IMR-90 (cell line): ENCODE measurements around the gene SHISA3. TPM values are rescaled to one million over a fixed set of nuclear protein-coding genes. Genes with fewer than 3 reads are reported as not detected.

ENCODE experiments used
- ATAC-seq: fragments of 200-7000 bp; cut with Tn5 transposase; 2 replicates; pipeline ENCODE4 v1.9.1; 2020; ENCODE audit warnings: low read depth, mild to moderate bottlenecking, moderate library complexity
- BruUV-seq: library from RNA; stranded (reverse); fragments of 400-500 nt; replicated peaks from 2 replicates; lab custom pipeline; 2021; lab: Mats Ljungman, UMichigan
- CTCF ChIA-PET: fragments of 300-600 bp; formaldehyde crosslinking; extraction: SDS; loops from one replicate; lab custom pipeline; 2021; ENCODE audit warnings: antibody characterized with exemption; lab: Yijun Ruan, JAX
- POLR2A ChIA-PET: fragments of 300-600 bp; sonication (Branson Sonifier 250); formaldehyde crosslinking; loops from one replicate; lab custom pipeline; 2022; ENCODE audit warnings: antibody characterized with exemption; ENCODE audit not compliant: unreplicated experiment; lab: Charles Lee
- DNase-seq: peaks from one replicate; pipeline ENCODE4 v3.0.0; 2013
- H2AFZ ChIP-seq: replicated peaks from 2 replicates; pipeline ENCODE3; 2013; ENCODE audit warnings: low read length, mild to moderate bottlenecking; ENCODE audit not compliant: poor library complexity
- H2AK5ac ChIP-seq: 2 replicates; pipeline ENCODE4 v1.6.1; 2013; ENCODE audit warnings: low read depth, low read length, inconsistent platforms
- H2AK9ac ChIP-seq: replicated peaks from 2 replicates; pipeline ENCODE3; 2013; ENCODE audit warnings: mild to moderate bottlenecking, low read depth, low read length, moderate library complexity; ENCODE audit not compliant: poor library complexity
- H2BK120ac ChIP-seq: 2 replicates; pipeline ENCODE4 v1.6.1; 2013; ENCODE audit warnings: low read depth, low read length, inconsistent platforms
- H2BK15ac ChIP-seq: 3 replicates; pipeline ENCODE4 v1.6.1; 2013; ENCODE audit warnings: low read depth, low read length, inconsistent platforms
- H2BK20ac ChIP-seq: 2 replicates; pipeline ENCODE4 v1.6.1; 2013; ENCODE audit warnings: low read depth, mild to moderate bottlenecking, inconsistent platforms, low read length, moderate library complexity
- H2BK5ac ChIP-seq: 2 replicates; pipeline ENCODE4 v1.6.1; 2013; ENCODE audit warnings: mild to moderate bottlenecking, low read depth, low read length, inconsistent platforms; ENCODE audit not compliant: poor library complexity, severe bottlenecking
- H3K14ac ChIP-seq: replicated peaks from 2 replicates; pipeline ENCODE4 v1.6.1; 2013; ENCODE audit warnings: low read depth, low read length, inconsistent platforms
- H3K18ac ChIP-seq: 2 replicates; pipeline ENCODE4 v1.6.1; 2013; ENCODE audit warnings: low read depth, low read length, control low read depth
- H3K23ac ChIP-seq: 2 replicates; pipeline ENCODE4 v1.6.1; 2013; ENCODE audit warnings: low read depth, low read length, inconsistent platforms
- H3K27ac ChIP-seq: 2 replicates; pipeline ENCODE4 v1.5.1; 2013; ENCODE audit warnings: mild to moderate bottlenecking, control low read depth, low read length; ENCODE audit not compliant: insufficient read depth
- H3K27me3 ChIP-seq: 2 replicates; pipeline ENCODE4 v1.6.1; 2013; ENCODE audit warnings: low read length; ENCODE audit not compliant: control insufficient read depth, insufficient read depth
- H3K36me3 ChIP-seq: 2 replicates; pipeline ENCODE4 v1.6.1; 2013; ENCODE audit warnings: low read length, mixed read lengths; ENCODE audit not compliant: control insufficient read depth, insufficient read depth
- H3K4ac ChIP-seq: 2 replicates; pipeline ENCODE4 v1.6.1; 2013; ENCODE audit warnings: low read depth, low read length, inconsistent platforms
- H3K4me1 ChIP-seq: 2 replicates; pipeline ENCODE4 v1.6.1; 2013; ENCODE audit warnings: low read length, mixed read lengths; ENCODE audit not compliant: control insufficient read depth, insufficient read depth
- H3K4me2 ChIP-seq: 2 replicates; pipeline ENCODE4 v1.6.1; 2013; ENCODE audit warnings: low read depth, mild to moderate bottlenecking, control low read depth, low read length, moderate library complexity
- H3K4me3 ChIP-seq: 2 replicates; pipeline ENCODE4 v1.5.1; 2013; ENCODE audit warnings: low read depth, mild to moderate bottlenecking, control low read depth, low read length, moderate library complexity; ENCODE audit not compliant: insufficient read depth
- H3K56ac ChIP-seq: 2 replicates; pipeline ENCODE4 v1.6.1; 2013; ENCODE audit warnings: low read length, inconsistent platforms; ENCODE audit not compliant: insufficient read depth; ENCODE audit errors: extremely low read depth
- H3K79me1 ChIP-seq, 2 experiments: 2 replicates each; pipeline ENCODE4 v1.6.1; 2013; ENCODE audit warnings: low read length in 2 of 2, inconsistent platforms in 1 of 2, low read depth in 1 of 2
- H3K9ac ChIP-seq: 2 replicates; pipeline ENCODE4 v1.6.1; 2013; ENCODE audit warnings: low read depth, low read length, control low read depth
- H3K9me1 ChIP-seq: 2 replicates; pipeline ENCODE4 v1.6.1; 2013; ENCODE audit warnings: low read length, inconsistent platforms; ENCODE audit not compliant: insufficient read depth
- H3K9me3 ChIP-seq: 2 replicates; pipeline ENCODE4 v1.6.1; 2013; ENCODE audit warnings: low read length; ENCODE audit not compliant: control insufficient read depth, insufficient read depth
- H4K20me1 ChIP-seq: 2 replicates; pipeline ENCODE4 v1.6.1; 2013; ENCODE audit warnings: low read length, inconsistent platforms; ENCODE audit not compliant: insufficient read depth
- H4K5ac ChIP-seq: 2 replicates; pipeline ENCODE4 v1.6.1; 2013; ENCODE audit warnings: mild to moderate bottlenecking, low read depth, low read length, control low read depth
- H4K8ac ChIP-seq, 2 experiments: 2 replicates each; pipeline ENCODE4 v1.6.1; 2013; ENCODE audit warnings: low read depth in 2 of 2, low read length in 2 of 2, control low read depth in 1 of 2, inconsistent platforms in 1 of 2
- H4K91ac ChIP-seq: 2 replicates; pipeline ENCODE4 v1.6.1; 2013; ENCODE audit warnings: low read depth, low read length, inconsistent platforms; ENCODE audit not compliant: insufficient read depth
- BHLHE40 ChIP-seq: fragments of 150-350 bp; IDR thresholded peaks from 2 replicates; pipeline ENCODE4 v1.6.1; 2016; ENCODE audit warnings: mild to moderate bottlenecking, low read depth, low read length
- CEBPB ChIP-seq: IDR thresholded peaks from 2 replicates; pipeline ENCODE4 v1.6.1; 2012; ENCODE audit warnings: low read depth, low read length, improper control_type of control experiment
- CHD1 ChIP-seq: IDR thresholded peaks from 2 replicates; pipeline ENCODE4 v1.6.1; 2012; ENCODE audit warnings: low read depth, low read length, improper control_type of control experiment
- CTCF ChIP-seq: conservative IDR thresholded peaks from 2 replicates; pipeline ENCODE4 v1.5.1; 2012; ENCODE audit warnings: mild to moderate bottlenecking, low read depth, low read length, improper control_type of control experiment
- FOS ChIP-seq: fragments of 150-350 bp; IDR thresholded peaks from 2 replicates; pipeline ENCODE4 v1.6.1; 2016; ENCODE audit warnings: low read depth, low read length
- MAFK ChIP-seq: IDR thresholded peaks from 2 replicates; pipeline ENCODE4 v1.6.1; 2012; ENCODE audit warnings: low read depth, low read length, improper control_type of control experiment
- MAZ ChIP-seq: IDR thresholded peaks from 2 replicates; pipeline ENCODE4 v1.6.1; 2012; ENCODE audit warnings: low read depth, mild to moderate bottlenecking, low read length, improper control_type of control experiment, moderate library complexity, borderline replicate concordance
- MXI1 ChIP-seq: IDR thresholded peaks from 2 replicates; pipeline ENCODE4 v1.6.1; 2012; ENCODE audit warnings: low read depth, mild to moderate bottlenecking, low read length, moderate library complexity, borderline replicate concordance
- NFE2L2 ChIP-seq: fragments of 150-350 bp; IDR thresholded peaks from 2 replicates; pipeline ENCODE4 v1.6.1; 2016; ENCODE audit warnings: low read depth, mild to moderate bottlenecking, low read length
- POLR2A ChIP-seq: IDR thresholded peaks from 2 replicates; pipeline ENCODE4 v1.6.1; 2012; ENCODE audit warnings: mild to moderate bottlenecking, low read depth, low read length
- RAD21 ChIP-seq: IDR thresholded peaks from 2 replicates; pipeline ENCODE4 v1.6.1; 2012; ENCODE audit warnings: low read length, improper control_type of control experiment
- RCOR1 ChIP-seq: IDR thresholded peaks from 2 replicates; pipeline ENCODE4 v1.6.1; 2012; ENCODE audit warnings: mild to moderate bottlenecking, low read length, improper control_type of control experiment; ENCODE audit not compliant: insufficient replicate concordance
- RFX5 ChIP-seq: IDR thresholded peaks from 2 replicates; pipeline ENCODE4 v1.8.0; 2012; ENCODE audit warnings: low read depth, mild to moderate bottlenecking, low read length, moderate library complexity
- SMC3 ChIP-seq: fragments of 150-350 bp; IDR thresholded peaks from 2 replicates; pipeline ENCODE4 v1.6.1; 2016; ENCODE audit warnings: low read depth, mild to moderate bottlenecking, antibody characterized with exemption, low read length, moderate library complexity
- USF2 ChIP-seq: fragments of 150-350 bp; IDR thresholded peaks from 2 replicates; pipeline ENCODE4 v1.6.1; 2017; ENCODE audit warnings: mild to moderate bottlenecking, antibody characterized with exemption, low read length, low read depth
- WGBS, 2 experiments: methylation state at CpG; one replicate each; pipeline versions ENCODE4 v1.1.5 to v1.1.7; 2013; ENCODE audit warnings: missing lambda C conversion rate in 2 of 2; ENCODE audit not compliant: insufficient read length in 1 of 2; ENCODE audit errors: extremely low coverage in 2 of 2; 5-methylcytosine and 5-hydroxymethylcytosine counted together
- dilution Hi-C: fragments of 300-500 bp; cut with HindIII; formaldehyde crosslinking; loops from one replicate; pipeline ENCODE4 v1.14.3; 2018; ENCODE audit warnings: low sequenced_read_pairs; ENCODE audit not compliant: unreplicated experiment
- in situ Hi-C: fragments of 300-500 bp; cut with MboI; formaldehyde crosslinking; loops from 3 replicates; pipeline ENCODE4 v1.14.3; 2019; ENCODE audit warnings: low sequenced_read_pairs, inconsistent platforms, mixed read lengths
- intact Hi-C: fragments of 100-400 bp; cut with micrococcal nuclease; formaldehyde crosslinking; loops from 2 replicates; pipeline ENCODE4 v1.10.0; 2022
- polyA plus RNA-seq, 3 experiments: library from polyadenylated mRNA; depleted of rRNA; stranded (reverse); fragments of >200 nt; gene quantifications; 2 replicates each; pipeline ENCODE4 v1.2.3, GENCODE V29; 2012; ENCODE audit warnings: low replicate concordance in 1 of 3
- total RNA-seq: library from RNA; depleted of rRNA; stranded (reverse); fragments of >200 nt; gene quantifications from 2 replicates; pipeline ENCODE4 v1.2.3, GENCODE V29; 2012
- TF ChIP-seq, protein P1 (sequence below): fragments of 150-350 bp; IDR thresholded peaks from 2 replicates; pipeline ENCODE4 v1.6.1; 2016; ENCODE audit warnings: low read depth, mild to moderate bottlenecking, low read length, moderate library complexity, borderline replicate concordance

The SHISA3 gene
- total and polyA plus RNA-seq, 2 of the 4 experiments (the other 2 are of a cell fraction) = 0.18 to 0.77 TPM

- H3K23ac ChIP-seq = no peak overlapping the region
- no peak overlapping the region for H3K9ac ChIP-seq
- peaks cover 9% of the 10 kb centered on the region; the same call in 1 of the 2 replicates for H3K4me1 ChIP-seq
- ATAC-seq (no peak; the same call in 1 of the 2 replicates), DNase-seq (no peak)
- POLR2A ChIA-PET = no interaction called here
- no peak overlapping the region; the same call in 1 of the 2 replicates for H4K5ac ChIP-seq
- peak overlapping the region; percentile 35 for H2BK5ac ChIP-seq
- dilution Hi-C loops = no loop called here
- H3K56ac ChIP-seq = no peak overlapping the region
- no CpG with 5 or more reads among the region's 1 CpG for WGBS, 2 experiments
- in situ Hi-C loops = no loop called here
- CTCF ChIA-PET = interaction anchor here (0.7 kb wide), 1 partner anchor 10 kb away, joined by 3 read pairs; no protein-coding TSS in a partner anchor
- H3K79me1 ChIP-seq = no peaks in the 10 kb centered on the region
- H2AK9ac ChIP-seq = no peak overlapping the region
- H3K36me3 ChIP-seq = no peaks in the 10 kb centered on the region
- no peak overlapping the region for H2BK20ac ChIP-seq
- no peaks in the 10 kb centered on the region for H4K20me1 ChIP-seq
- no peak overlapping the region for H3K4me2 ChIP-seq
- no peak overlapping the region for H3K4ac ChIP-seq
- H3K18ac ChIP-seq = peak overlapping the region; percentile 51; the same call in 1 of the 2 replicates
- H3K9me1 ChIP-seq = no peaks in the 10 kb centered on the region
- H3K4me3 ChIP-seq = no peak overlapping the region
- H2AFZ ChIP-seq = no peak overlapping the region
- no peak overlapping the region for H2BK120ac ChIP-seq
- peak overlapping the region; percentile 94; the same call in 1 of the 2 replicates for H3K27ac ChIP-seq
- no peaks in the 10 kb centered on the region for H3K27me3 ChIP-seq
- no TSS peak for BruUV-seq
- H3K14ac ChIP-seq = no peak overlapping the region
- H3K9me3 ChIP-seq = no peaks in the 10 kb centered on the region
- no peak overlapping the region for H4K91ac ChIP-seq
- intact Hi-C loops = no loop called here
- TF ChIP-seq FOS (no peak), USF2 (no peak), BHLHE40 (no peak), RCOR1 (no peak), MAFK (no peak), POLR2A (no peak), SMC3 (no peak), CHD1 (no peak), CEBPB (no peak), CTCF (no peak), NFE2L2 (no peak), RAD21 (no peak), MXI1 (no peak), RFX5 (no peak), MAZ (no peak)
- TF ChIP-seq, protein P1, sequence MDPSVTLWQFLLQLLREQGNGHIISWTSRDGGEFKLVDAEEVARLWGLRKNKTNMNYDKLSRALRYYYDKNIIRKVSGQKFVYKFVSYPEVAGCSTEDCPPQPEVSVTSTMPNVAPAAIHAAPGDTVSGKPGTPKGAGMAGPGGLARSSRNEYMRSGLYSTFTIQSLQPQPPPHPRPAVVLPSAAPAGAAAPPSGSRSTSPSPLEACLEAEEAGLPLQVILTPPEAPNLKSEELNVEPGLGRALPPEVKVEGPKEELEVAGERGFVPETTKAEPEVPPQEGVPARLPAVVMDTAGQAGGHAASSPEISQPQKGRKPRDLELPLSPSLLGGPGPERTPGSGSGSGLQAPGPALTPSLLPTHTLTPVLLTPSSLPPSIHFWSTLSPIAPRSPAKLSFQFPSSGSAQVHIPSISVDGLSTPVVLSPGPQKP = no peak
- no peak overlapping the region for H2BK15ac ChIP-seq
- H2AK5ac ChIP-seq = no peak overlapping the region
- H4K8ac ChIP-seq = no peak overlapping the region; a peak in 1 of 4 replicates
Measured at GRCh38 chr4:42385516-42385915, 11.8 kb upstream of the SHISA3 start.
